Measurements from ENCODE around the gene KMO. TPM values are rescaled to one million over a fixed set of nuclear protein-coding genes. Genes with fewer than 3 reads are reported as not detected.

Gene KMO
- total RNA-seq, 1 donor from 2014 or later = not detected

DNA sequence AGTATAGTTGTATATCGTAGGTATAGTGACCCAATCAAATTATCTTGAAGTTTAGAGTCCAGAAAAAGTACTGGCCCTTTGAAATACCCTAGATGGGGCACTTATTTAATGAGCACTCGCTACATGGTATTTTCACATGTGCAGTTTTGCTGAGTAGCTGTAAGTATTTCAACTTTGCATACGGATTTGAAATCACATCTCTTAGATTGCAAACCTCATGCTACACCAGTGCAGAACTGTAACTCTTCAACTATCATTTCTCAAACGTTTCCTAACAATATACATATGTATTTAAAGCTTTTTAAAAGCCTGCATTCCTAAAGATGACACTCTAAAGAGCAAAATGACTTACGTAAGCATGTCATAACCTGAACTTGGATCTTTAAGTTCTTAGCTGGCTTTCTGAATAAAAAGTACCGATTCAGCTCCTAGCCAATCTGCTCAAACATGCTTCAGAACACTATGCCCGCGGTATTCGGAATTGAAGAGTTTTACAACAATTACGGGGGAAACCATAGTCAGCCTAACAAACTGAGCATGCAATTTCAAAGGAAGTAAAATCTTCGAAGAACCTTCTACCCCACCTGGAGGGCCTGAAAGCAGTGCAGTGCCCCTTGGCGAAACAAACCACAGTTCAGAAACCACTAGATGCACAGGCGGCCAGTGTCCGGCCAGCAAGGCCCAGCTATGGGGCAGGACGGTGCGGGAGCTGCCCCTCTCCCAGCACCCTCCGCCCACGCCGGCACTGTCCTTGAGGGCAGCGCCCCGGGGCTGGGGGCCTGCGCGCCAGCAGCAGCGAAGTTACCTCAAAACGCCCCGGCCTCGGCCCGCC lies 13.5 kb upstream of the KMO start:
- Mint-ChIP-seq H3K4me1 (ENCODE audit: low read depth) (peaks cover 22% of the 10 kb centered on the region), H3K27me3 (no peaks in the 10 kb centered on the region), H3K9me3 (ENCODE audit: low read depth) (no peaks in the 10 kb centered on the region), H3K4me3 (ENCODE audit: low read depth) (no peak overlapping the region), H3K36me3 (ENCODE audit: insufficient read depth) (peaks cover 10% of the 10 kb centered on the region), H3K27ac (peak overlapping the region; percentile 83)
- no peak for DNase-seq (ENCODE audit: low spot score, unreplicated experiment)
- no peak for TF ChIP-seq CTCF (IDR thresholded peaks at IDR 0.05; ENCODE audit: unreplicated experiment)

DNA sequence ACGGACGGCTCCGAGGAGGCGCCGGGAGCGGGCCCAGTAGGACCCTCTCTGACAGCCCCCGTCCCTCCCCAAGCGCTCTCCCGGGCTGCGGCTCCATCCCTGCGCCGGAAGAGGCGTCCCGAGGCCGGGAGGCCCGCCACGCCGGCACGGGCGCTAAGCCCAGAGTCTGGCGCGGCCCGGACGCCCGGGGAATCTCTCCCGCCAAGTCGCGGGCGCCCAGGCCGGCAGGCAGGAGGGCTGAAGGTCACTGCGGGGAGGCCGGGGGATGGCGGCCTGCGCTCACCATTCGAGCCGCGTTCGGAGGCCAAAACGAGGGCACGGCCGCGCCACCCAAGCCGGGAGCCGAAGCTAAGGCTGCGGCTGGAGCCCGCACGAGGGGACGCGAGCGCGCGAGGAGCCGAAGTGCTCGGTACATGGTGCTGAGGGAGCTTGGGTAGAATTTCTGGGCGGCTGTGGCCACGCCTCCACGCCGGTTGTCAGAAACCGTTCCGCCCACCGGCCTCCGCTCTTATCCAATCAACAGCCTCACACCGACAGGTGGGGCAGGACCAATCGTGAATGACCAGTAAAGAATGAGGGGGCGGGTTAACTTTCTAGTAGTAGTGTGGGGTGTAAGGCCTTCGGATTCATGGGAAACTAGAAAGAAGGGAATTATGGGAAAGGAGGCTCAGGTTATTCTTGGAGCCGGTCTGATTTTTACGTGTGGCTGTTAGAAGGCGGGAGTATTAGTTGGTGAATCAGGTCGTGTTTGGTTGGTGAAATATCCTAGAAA lies 12.7 kb upstream of the KMO start, which contains the start of gene FH:
Gene FH, minus strand, starts transcription at position 448 of the 772 bp plus-strand sequence. Its CDS starts 33 bp downstream, at position 415.
- peak; percentile 84 for DNase-seq (ENCODE audit: low spot score, unreplicated experiment)
- no peak within 1 kb of the TSS for H3K4me3 Mint-ChIP-seq (ENCODE audit: low read depth)
- TF ChIP-seq CTCF (IDR thresholded peaks at IDR 0.05; ENCODE audit: unreplicated experiment) = no peak

DNA sequence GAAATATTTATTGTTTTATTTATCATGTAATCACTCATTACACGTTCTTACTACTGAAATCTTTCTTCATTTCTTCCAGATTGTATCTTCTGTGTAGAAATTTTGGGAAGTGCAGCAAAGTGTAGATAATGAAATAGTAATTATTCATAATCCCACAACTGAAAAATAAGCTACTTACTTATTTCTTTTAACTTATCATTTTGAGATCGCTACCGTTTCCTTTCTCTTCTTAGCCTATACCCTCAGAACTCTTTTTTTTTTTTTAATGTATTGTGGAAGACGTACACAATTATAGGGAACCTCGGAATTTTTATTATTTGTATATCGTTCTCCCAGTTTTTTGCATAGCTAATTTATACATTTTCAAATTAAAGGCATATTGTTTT lies 12.1 kb upstream of the KMO start:
- H3K4me1 Mint-ChIP-seq (ENCODE audit: low read depth) = peaks cover 15% of the 10 kb centered on the region
- no peaks in the 10 kb centered on the region for H3K9me3 Mint-ChIP-seq (ENCODE audit: low read depth)
- peaks cover 6% of the 10 kb centered on the region for H3K36me3 Mint-ChIP-seq (ENCODE audit: insufficient read depth)
- DNase-seq (ENCODE audit: low spot score, unreplicated experiment) = no peak
- no peak overlapping the region for H3K4me3 Mint-ChIP-seq (ENCODE audit: low read depth)
- H3K27me3 Mint-ChIP-seq = no peaks in the 10 kb centered on the region
- H3K27ac Mint-ChIP-seq = no peak overlapping the region
- no peak for TF ChIP-seq CTCF (IDR thresholded peaks at IDR 0.05; ENCODE audit: unreplicated experiment)

More for the DNA sequence above, 12.7 kb upstream of the KMO start, which contains the start of gene FH:
- H3K27me3 Mint-ChIP-seq = no peaks in the 10 kb centered on the region
- H3K9me3 Mint-ChIP-seq (ENCODE audit: low read depth) = no peaks in the 10 kb centered on the region
- peaks cover 19% of the 10 kb centered on the region for H3K4me1 Mint-ChIP-seq (ENCODE audit: low read depth)
- H3K36me3 Mint-ChIP-seq (ENCODE audit: insufficient read depth) = peaks cover 8% of the 10 kb centered on the region
- peak within 1 kb of the TSS; percentile 83 for H3K27ac Mint-ChIP-seq

- Mint-ChIP-seq H3K27me3 (no peaks in the 10 kb centered on the region), H3K27ac (no peak overlapping the region), H3K9me3 (ENCODE audit: low read depth) (no peaks in the 10 kb centered on the region), H3K36me3 (ENCODE audit: insufficient read depth) (peaks cover 2% of the 10 kb centered on the region), H3K4me3 (ENCODE audit: low read depth) (no peak overlapping the region), H3K4me1 (ENCODE audit: low read depth) (peaks cover 12% of the 10 kb centered on the region)
- TF ChIP-seq CTCF (IDR thresholded peaks at IDR 0.05; ENCODE audit: unreplicated experiment) = no peak
- DNase-seq (ENCODE audit: low spot score, unreplicated experiment) = no peak
Measured at GRCh38 chr1:241521718-241522117, 10.5 kb upstream of the KMO start.

GRCh38 chr1:241525026-241525425 lies 7.2 kb upstream of the KMO start:
- no peak overlapping the region for H3K27ac Mint-ChIP-seq
- H3K4me3 Mint-ChIP-seq (ENCODE audit: low read depth) = no peak overlapping the region
- no peaks in the 10 kb centered on the region for H3K27me3 Mint-ChIP-seq
- no peaks in the 10 kb centered on the region for H3K4me1 Mint-ChIP-seq (ENCODE audit: low read depth)
- DNase-seq (ENCODE audit: low spot score, unreplicated experiment) = no peak
- H3K9me3 Mint-ChIP-seq (ENCODE audit: low read depth) = no peaks in the 10 kb centered on the region
- H3K36me3 Mint-ChIP-seq (ENCODE audit: insufficient read depth) = no peaks in the 10 kb centered on the region
- TF ChIP-seq CTCF (IDR thresholded peaks at IDR 0.05; ENCODE audit: unreplicated experiment) = no peak
